Measurements from ENCODE around the gene FRG1.

DNA sequence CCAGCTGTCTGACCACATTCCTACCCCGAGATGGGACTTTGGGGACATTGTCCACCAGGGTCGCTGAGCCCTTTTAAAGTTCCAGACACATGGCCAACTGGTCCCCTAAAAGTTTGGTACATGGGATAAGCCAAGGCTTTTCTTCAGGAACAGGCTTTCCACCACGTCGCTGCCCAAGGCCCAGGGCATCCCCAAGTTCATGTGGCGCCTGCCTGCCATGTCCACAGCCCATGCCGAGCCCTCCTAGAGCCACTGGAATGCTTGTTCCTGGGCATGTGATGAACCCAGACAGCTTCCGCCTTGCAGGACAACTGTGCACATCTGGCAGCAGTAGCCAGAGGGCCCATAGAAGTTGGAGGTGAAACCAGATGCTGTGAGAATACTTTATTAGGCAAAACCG, 41.3 kb downstream of the FRG1 start:
- TF ChIP-seq CEBPB (IDR thresholded peaks at IDR 0.05) = no peak
- no peak for TF ChIP-seq NFIC (IDR thresholded peaks at IDR 0.05)
- TF ChIP-seq, protein P1, sequence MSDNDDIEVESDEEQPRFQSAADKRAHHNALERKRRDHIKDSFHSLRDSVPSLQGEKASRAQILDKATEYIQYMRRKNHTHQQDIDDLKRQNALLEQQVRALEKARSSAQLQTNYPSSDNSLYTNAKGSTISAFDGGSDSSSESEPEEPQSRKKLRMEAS (IDR thresholded peaks at IDR 0.05) = no peak
- no peak for TF ChIP-seq RAD21 (IDR thresholded peaks at IDR 0.05; ENCODE audit: low read depth)
- no peak for TF ChIP-seq YY1 (IDR thresholded peaks at IDR 0.05; ENCODE audit: low read depth)
- no peak for TF ChIP-seq FOXM1 (IDR thresholded peaks at IDR 0.05; ENCODE audit: borderline replicate concordance, low read depth)
